GM19452 (cell line): ENCODE measurements around the gene MCM8.
"Not testable (repeated sequence)": the region's sequence is repeated elsewhere in the genome, so short reads cannot be mapped to it uniquely, and the experiment has no call there.

ENCODE experiments used
- ATAC-seq: cut with Tn5 transposase; IDR thresholded peaks from one replicate; pipeline ENCODE4 v1.9.1; 2021; ENCODE audit not compliant: unreplicated experiment

The MCM8 gene

GRCh38 chr20:5999783-6000182 lies 49.3 kb downstream of the MCM8 start:
- no peak for ATAC-seq

GRCh38 chr20:6000871-6001270 lies 50.4 kb downstream of the MCM8 start:
- no peak for ATAC-seq

- ATAC-seq = no peak
Measured at GRCh38 chr20:6006603-6006949, 56.1 kb downstream of the MCM8 start.

- no peak for ATAC-seq
Measured at GRCh38 chr20:6007094-6007528, 56.7 kb downstream of the MCM8 start.

GRCh38 chr20:6007529-6008103 lies 57.2 kb downstream of the MCM8 start:
- no peak for ATAC-seq

GRCh38 chr20:6008254-6008653 lies 57.8 kb downstream of the MCM8 start:
- no peak for ATAC-seq

GRCh38 chr20:6012179-6012578 lies 61.7 kb downstream of the MCM8 start:
- no peak for ATAC-seq

- no peak for ATAC-seq
Measured at GRCh38 chr20:6014017-6014416, 63.6 kb downstream of the MCM8 start.

- ATAC-seq = no peak
Measured at GRCh38 chr20:6014957-6015356, 64.5 kb downstream of the MCM8 start.

- no peak for ATAC-seq
Measured at GRCh38 chr20:6017467-6017866, 67.0 kb downstream of the MCM8 start.

- ATAC-seq = no peak
Measured at GRCh38 chr20:6017880-6018279, 67.4 kb downstream of the MCM8 start.

- ATAC-seq = no peak
Measured at GRCh38 chr20:6024768-6025167, 74.3 kb downstream of the MCM8 start.

- no peak for ATAC-seq
Measured at GRCh38 chr20:6026051-6026450, 75.6 kb downstream of the MCM8 start.

- no peak for ATAC-seq
Measured at GRCh38 chr20:6028818-6029217, 78.4 kb downstream of the MCM8 start.

GRCh38 chr20:6029538-6029937 lies 79.1 kb downstream of the MCM8 start:
- ATAC-seq = no peak

GRCh38 chr20:6030453-6031080 lies 80.1 kb downstream of the MCM8 start:
- ATAC-seq = no peak

GRCh38 chr20:6032907-6033306 lies 82.5 kb downstream of the MCM8 start:
- ATAC-seq = not testable (repeated sequence)

GRCh38 chr20:6034134-6034969 lies 83.9 kb downstream of the MCM8 start:
- ATAC-seq = no peak

GRCh38 chr20:6036213-6036612 lies 85.8 kb downstream of the MCM8 start:
- ATAC-seq = no peak

- no peak for ATAC-seq
Measured at GRCh38 chr20:6037082-6037481, 86.6 kb downstream of the MCM8 start.

GRCh38 chr20:6038256-6038655 lies 87.8 kb downstream of the MCM8 start:
- no peak for ATAC-seq

- no peak for ATAC-seq
Measured at GRCh38 chr20:6039766-6040165, 89.3 kb downstream of the MCM8 start.
